GDM1 (cell line): ENCODE results near the gene GARIN5B.

Source experiments
- DNase-seq: peaks from one replicate; lab custom pipeline; 2025; lab: John Stamatoyannopoulos, UW

The GARIN5B gene

GRCh38 chr19:55370305-55370988 lies 7.4 kb upstream of the GARIN5B start, which contains the start of gene IL11:
Gene IL11, minus strand, starts transcription at chr19:55370463. Its CDS starts 153 bp downstream, at chr19:55370310.
- no peak for DNase-seq

- no peak for DNase-seq
Observed at GRCh38 chr19:55369653-55370304, 6.7 kb upstream of the GARIN5B start.

DNA sequence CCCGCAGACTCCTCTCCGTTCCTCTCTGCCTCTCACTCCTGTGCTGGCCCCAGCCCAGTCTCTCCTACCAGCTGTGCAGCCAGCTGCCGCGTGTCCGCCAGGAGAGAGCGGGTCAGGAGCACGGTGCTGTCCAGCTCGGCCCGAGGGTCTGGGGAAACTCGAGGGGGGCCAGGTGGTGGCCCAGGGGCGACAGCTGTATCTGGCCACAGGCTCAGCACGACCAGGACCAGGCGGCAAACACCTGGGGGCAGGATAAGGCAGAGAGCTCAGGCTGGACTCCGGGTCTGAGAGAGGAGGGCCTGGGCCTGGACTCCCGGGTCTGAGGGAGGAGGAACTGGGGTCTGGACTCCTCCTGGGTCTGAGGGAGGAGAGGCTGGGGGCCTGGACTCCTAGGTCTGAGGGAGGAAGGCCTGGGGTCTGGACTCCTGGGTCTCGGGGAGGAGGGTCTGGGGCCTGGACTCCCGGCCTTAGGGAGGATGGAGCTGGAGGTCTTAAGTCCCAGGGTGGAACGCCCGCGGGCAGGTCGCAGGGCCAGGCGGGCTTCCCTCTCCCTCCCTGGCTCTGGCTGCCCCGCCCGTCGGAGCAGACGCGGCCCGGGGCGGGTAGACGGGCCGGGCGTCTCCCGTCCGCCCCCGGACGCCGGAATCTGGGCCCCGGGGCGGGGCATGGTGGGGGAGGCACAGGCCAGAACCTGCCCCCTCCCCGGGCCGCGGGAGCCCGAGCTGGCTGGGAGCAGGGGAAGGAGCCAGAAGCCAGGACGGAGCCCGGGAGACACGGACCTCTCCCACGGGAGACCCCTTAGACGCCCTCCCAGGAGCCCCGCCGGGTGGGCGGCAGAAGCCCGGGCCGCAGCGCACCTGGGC lies 5.9 kb upstream of the GARIN5B start:
- DNase-seq = no peak

- DNase-seq = no peak
Observed at GRCh38 chr19:55368106-55368505, 5.0 kb upstream of the GARIN5B start.

DNA sequence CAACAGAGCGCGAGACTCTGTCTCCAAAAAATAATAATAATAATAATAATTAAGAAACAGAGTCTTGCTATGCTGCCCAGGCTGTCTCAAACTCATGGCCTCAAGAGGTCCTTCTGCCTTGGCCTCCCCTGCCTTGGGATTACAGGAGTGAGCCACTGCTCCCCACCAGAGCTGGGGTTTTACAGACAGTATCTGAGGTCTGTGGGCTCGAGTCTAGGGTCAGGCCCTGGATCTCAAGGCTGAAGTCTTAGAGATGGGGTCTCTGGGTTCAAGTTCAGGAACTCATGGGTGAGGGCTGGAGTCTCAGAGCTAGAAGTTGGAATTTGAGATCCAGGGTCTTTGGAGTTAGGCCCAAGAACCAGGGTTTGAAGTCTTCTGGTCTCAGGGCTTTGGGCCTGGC lies 3.7 kb upstream of the GARIN5B start:
- DNase-seq = no peak

GRCh38 chr19:55365964-55366363 lies 2.9 kb upstream of the GARIN5B start:
- DNase-seq = no peak

DNA sequence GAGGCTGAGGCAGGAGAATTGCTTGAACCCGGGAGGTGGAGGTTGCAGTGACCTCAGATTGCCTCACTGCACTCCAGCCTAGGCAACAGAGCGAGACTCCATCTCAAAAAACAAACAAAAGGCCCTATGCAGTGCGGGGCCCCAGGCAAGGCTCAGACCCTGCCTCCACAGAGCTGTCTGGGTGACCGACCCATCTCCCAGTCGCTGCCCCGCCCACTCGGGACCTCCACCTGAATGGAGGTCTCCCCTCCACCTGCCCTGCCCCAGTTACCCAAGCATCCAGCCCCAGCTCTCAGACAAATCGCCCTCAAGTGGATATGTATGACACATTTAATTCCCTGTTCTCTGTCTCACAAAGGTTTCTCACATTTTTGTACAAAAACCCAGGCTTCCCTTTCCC lies 2.2 kb upstream of the GARIN5B start:
- no peak for DNase-seq

- DNase-seq = no peak
Observed at GRCh38 chr19:55362174-55362989, 678 bp downstream of the GARIN5B start.

DNA sequence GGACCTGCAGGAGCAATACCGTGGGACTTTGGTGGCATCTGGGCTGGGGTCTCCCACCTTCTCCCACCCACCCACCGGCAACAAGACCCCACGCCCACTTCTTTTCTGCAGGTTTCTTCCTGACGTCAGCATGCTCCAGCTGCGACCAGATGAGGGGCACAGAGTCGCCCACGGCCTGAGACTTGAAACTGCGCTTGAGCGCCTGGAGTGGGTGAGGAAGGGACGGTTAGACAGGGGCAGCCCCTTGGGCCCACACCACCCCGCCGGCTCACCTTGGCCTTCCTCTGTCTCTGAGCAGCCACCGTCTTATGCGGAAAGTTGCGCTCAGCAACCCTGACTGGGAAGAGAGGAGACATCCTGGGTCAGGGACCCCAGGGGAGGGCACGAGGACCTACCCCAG lies 2.2 kb downstream of the GARIN5B start:
- DNase-seq = no peak

- DNase-seq = no peak
Observed at GRCh38 chr19:55358943-55359908, 3.8 kb downstream of the GARIN5B start.

- DNase-seq = no peak
Observed at GRCh38 chr19:55358493-55358892, 4.6 kb downstream of the GARIN5B start.

- no peak for DNase-seq
Observed at GRCh38 chr19:55355213-55355821, 7.7 kb downstream of the GARIN5B start.

- no peak for DNase-seq
Observed at GRCh38 chr19:55354698-55355212, 8.3 kb downstream of the GARIN5B start, which contains the start of gene COX6B2. Gene COX6B2, minus strand, starts transcription at chr19:55354719. Its CDS starts 198 bp downstream, at chr19:55354521.

DNA sequence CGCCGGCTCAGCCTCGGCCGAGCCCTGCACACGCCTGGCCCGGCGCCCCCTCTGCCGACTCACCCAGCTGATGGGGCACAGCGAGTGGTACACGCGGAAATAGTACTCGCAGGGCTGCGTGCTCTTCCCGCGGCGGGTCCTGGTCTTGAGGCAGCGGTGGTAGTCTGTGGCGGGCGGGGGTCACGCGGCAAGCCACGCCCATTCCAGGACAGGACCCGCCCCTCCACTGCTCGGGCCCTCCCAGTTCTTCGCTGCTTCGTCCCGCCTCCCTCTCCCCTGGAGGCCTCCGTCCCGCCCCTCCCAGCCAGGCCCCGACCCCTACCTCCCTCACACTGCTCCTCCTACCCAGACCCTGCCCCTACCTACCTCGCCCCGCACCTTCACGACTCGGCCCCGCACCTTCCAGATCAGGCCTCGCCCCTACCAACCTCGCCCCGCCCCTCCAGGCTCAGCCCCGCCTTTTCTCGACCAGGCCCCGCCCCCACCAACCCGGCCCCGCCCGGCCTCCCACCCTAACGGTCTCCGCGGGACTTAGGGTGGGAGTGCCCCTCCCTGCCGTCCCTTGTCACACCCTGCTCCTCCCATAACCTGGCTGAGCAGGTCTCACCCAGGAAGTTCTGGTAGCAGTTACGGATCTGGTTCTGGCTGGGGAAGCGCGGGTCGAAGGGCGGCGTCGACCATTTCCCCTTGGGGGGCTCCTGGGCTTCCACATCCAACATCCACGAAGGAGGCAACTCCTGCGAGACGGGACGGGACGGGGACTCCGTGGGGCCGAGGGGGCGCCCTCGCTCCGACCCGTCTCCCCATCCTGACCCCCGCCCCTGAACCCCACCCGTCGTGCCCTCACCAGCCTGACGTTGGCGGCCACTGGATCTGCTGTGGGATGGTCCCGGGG lies 9.0 kb downstream of the GARIN5B start:
- DNase-seq = peak; percentile 42

- no peak for DNase-seq
Observed at GRCh38 chr19:55353356-55353802, 9.7 kb downstream of the GARIN5B start.

DNA sequence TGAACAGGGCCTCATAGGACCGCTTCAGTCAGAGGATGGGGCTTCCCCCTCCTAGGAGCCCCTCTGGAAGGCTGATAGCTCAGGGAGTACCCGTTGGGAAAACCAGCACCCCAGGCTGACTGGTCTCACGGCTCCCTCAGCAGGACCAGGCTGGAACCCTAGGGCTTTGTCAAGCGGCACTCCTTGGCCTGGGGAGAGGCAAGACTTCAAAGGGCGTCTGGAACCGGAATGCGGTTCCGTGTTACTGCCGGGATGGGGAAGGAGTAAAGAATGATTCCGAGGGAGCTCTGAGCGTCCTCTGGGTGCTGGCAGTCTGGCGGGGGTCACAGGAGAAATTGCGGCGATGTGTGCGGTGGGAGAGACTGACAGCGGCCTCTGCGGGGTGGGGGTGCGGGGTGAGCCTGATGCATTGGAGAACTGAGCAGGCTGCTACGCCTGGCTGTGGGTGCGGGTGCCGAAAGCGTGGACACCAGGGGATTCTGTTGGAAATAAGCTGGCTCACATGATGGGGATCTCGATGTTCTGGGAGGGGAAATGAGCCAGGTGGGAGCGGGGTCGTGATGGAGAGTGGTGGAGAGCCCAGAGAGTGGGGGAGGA lies 10.4 kb downstream of the GARIN5B start:
- no peak for DNase-seq

- no peak for DNase-seq
Observed at GRCh38 chr19:55352040-55352439, 11.0 kb downstream of the GARIN5B start.

DNA sequence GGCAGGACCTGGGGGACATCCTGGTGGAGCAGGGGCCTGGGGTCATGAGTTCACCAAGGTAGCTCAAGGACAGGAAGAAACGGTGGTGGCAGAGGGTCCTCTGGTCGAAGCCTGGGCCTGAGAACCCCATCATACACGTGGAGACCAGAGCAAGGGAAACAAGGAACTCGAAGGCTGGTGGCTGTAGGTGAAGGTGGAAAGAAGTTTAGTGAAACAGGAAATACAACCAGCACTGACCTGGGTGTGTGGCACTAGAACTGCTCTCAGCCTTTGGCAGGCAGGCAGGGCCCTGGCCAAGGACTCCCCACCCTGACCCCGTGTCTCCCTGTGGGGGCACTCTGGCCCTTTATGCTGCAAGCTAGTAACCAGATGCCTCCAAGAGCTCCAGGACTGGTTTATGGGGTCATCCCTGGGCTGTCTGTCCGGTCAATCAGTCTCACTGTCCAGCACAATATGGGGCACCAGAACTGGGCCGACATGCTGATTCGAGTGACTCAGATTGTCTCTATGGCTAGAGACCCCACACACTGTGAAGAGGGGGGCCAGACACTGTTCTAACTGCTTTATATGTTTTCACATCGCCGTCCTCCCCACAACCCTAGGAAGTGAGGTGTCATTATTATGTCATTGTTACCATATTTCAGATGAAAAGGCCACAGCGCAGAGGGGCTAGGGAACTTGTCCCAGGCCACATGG lies 12.3 kb downstream of the GARIN5B start:
- DNase-seq = no peak
